ENCODE data around the gene LAMC2.

LAMC2 gene

GRCh38 chr1:183282101-183282855 is 96.2 kb downstream of the LAMC2 start:
- no peak overlapping the region for H2BK15ac ChIP-seq (ENCODE audit: low read length)
- peak overlapping the region; percentile 68 for H2AFZ ChIP-seq (ENCODE audit: low read length)
- H3K4ac ChIP-seq (ENCODE audit: low read length), result no peak overlapping the region
- DNase-seq (ENCODE audit: low spot score), result no peak
- H3K27me3 ChIP-seq (ENCODE audit: control insufficient read depth in 3 of 3, insufficient read depth in 3 of 3, low read depth in 1 of 3, low read length in 3 of 3), result no peaks in the 10 kb centered on the region
- H2BK12ac ChIP-seq (ENCODE audit: low read length), result no peak overlapping the region
- H3K4me2 ChIP-seq (ENCODE audit: insufficient read depth, low read length, poor library complexity, severe bottlenecking), result no peak overlapping the region
- H3K4me3 ChIP-seq (ENCODE audit: low read length in 2 of 2), result no peak overlapping the region
- no peak overlapping the region for H2BK120ac ChIP-seq (ENCODE audit: low read depth, low read length)
- H3K23ac ChIP-seq (ENCODE audit: low read depth, low read length, poor library complexity), result no peak overlapping the region
- H3K18ac ChIP-seq (ENCODE audit: low read length), result peak overlapping the region; percentile 8
- peaks cover 7 to 10% of the 10 kb centered on the region in 2 donors for H3K4me1 ChIP-seq (ENCODE audit: control insufficient read depth in 2 of 2, insufficient read depth in 1 of 2, low read depth in 1 of 2, low read length in 2 of 2)
- no peak overlapping the region for H3K9ac ChIP-seq (ENCODE audit: low read depth, low read length, poor library complexity)
- H3K9me3 ChIP-seq (replicated peaks in 1 of 2; ENCODE audit: control insufficient read depth in 2 of 2, insufficient read depth in 1 of 2, low read depth in 1 of 2, low read length in 2 of 2), result no peaks in the 10 kb centered on the region
- no peak overlapping the region for H4K8ac ChIP-seq (ENCODE audit: low read depth, low read length)
- no peak overlapping the region for H2AK5ac ChIP-seq (ENCODE audit: low read depth, low read length)
- no peaks in the 10 kb centered on the region for H3K79me1 ChIP-seq (ENCODE audit: low read depth, low read length)
- H2BK5ac ChIP-seq (ENCODE audit: low read length), result no peak overlapping the region
- no peak overlapping the region for H3K14ac ChIP-seq (ENCODE audit: low read length)
- H3K36me3 ChIP-seq (replicated peaks in 1 of 2; ENCODE audit: control insufficient read depth in 2 of 2, insufficient read depth in 2 of 2, low read length in 2 of 2), result no peaks in the 10 kb centered on the region
- no peak overlapping the region for H3K27ac ChIP-seq (replicated peaks; ENCODE audit: low read length)
- no peak overlapping the region for H4K91ac ChIP-seq (ENCODE audit: low read depth, low read length, poor library complexity)
- WGBS, 2 donors (ENCODE audit: extremely low coverage in 2 of 2, insufficient read length in 2 of 2, insufficient replicate concordance in 1 of 2), result no CpG with 5 or more reads among the region's 9 CpGs

GRCh38 chr1:183283286-183283685 is 97.2 kb downstream of the LAMC2 start:
- no peak overlapping the region for H3K27ac ChIP-seq (replicated peaks; ENCODE audit: low read length)
- H2BK12ac ChIP-seq (ENCODE audit: low read length), result no peak overlapping the region
- H3K36me3 ChIP-seq (replicated peaks in 1 of 2; ENCODE audit: control insufficient read depth in 2 of 2, insufficient read depth in 2 of 2, low read length in 2 of 2), result no peaks in the 10 kb centered on the region
- peaks cover 7 to 11% of the 10 kb centered on the region in 2 donors for H3K4me1 ChIP-seq (ENCODE audit: control insufficient read depth in 2 of 2, insufficient read depth in 1 of 2, low read depth in 1 of 2, low read length in 2 of 2)
- peak overlapping the region; percentile 60 for H2BK15ac ChIP-seq (ENCODE audit: low read length)
- H4K8ac ChIP-seq (ENCODE audit: low read depth, low read length), result no peak overlapping the region
- H3K23ac ChIP-seq (ENCODE audit: low read depth, low read length, poor library complexity), result no peak overlapping the region
- H2BK120ac ChIP-seq (ENCODE audit: low read depth, low read length), result no peak overlapping the region
- H3K4ac ChIP-seq (ENCODE audit: low read length), result no peak overlapping the region
- H3K27me3 ChIP-seq (ENCODE audit: control insufficient read depth in 3 of 3, insufficient read depth in 3 of 3, low read depth in 1 of 3, low read length in 3 of 3), result no peaks in the 10 kb centered on the region
- no peak overlapping the region for H3K9ac ChIP-seq (ENCODE audit: low read depth, low read length, poor library complexity)
- no peak overlapping the region for H3K4me2 ChIP-seq (ENCODE audit: insufficient read depth, low read length, poor library complexity, severe bottlenecking)
- H2BK5ac ChIP-seq (ENCODE audit: low read length), result peak overlapping the region; percentile 19
- no peaks in the 10 kb centered on the region for H3K79me1 ChIP-seq (ENCODE audit: low read depth, low read length)
- no peak overlapping the region for H4K91ac ChIP-seq (ENCODE audit: low read depth, low read length, poor library complexity)
- H2AK5ac ChIP-seq (ENCODE audit: low read depth, low read length), result peak overlapping the region; percentile 36
- H3K18ac ChIP-seq (ENCODE audit: low read length), result no peak overlapping the region
- H3K14ac ChIP-seq (ENCODE audit: low read length), result no peak overlapping the region
- WGBS, 2 donors (ENCODE audit: extremely low coverage in 2 of 2, insufficient read length in 2 of 2, insufficient replicate concordance in 1 of 2), result no CpG with 5 or more reads among the region's 5 CpGs
- DNase-seq (ENCODE audit: low spot score), result no peak
- no peak overlapping the region for H3K4me3 ChIP-seq (ENCODE audit: low read length in 2 of 2)
- H2AFZ ChIP-seq (ENCODE audit: low read length), result peak overlapping the region; percentile 28
- no peaks in the 10 kb centered on the region for H3K9me3 ChIP-seq (replicated peaks in 1 of 2; ENCODE audit: control insufficient read depth in 2 of 2, insufficient read depth in 1 of 2, low read depth in 1 of 2, low read length in 2 of 2)

GRCh38 chr1:183284086-183284485 is 98.0 kb downstream of the LAMC2 start:
- no CpG with 5 or more reads among the region's 5 CpGs for WGBS, 2 donors (ENCODE audit: extremely low coverage in 2 of 2, insufficient read length in 2 of 2, insufficient replicate concordance in 1 of 2)
- no peak overlapping the region for H3K4me3 ChIP-seq (ENCODE audit: low read length in 2 of 2)

GRCh38 chr1:183285256-183285655 is 99.2 kb downstream of the LAMC2 start:
- no peak for DNase-seq (ENCODE audit: low spot score)
- Histone ChIP-seq H4K91ac (ENCODE audit: low read depth, low read length, poor library complexity) (no peak overlapping the region), H2AK5ac (ENCODE audit: low read depth, low read length) (no peak overlapping the region), H3K4me1 (ENCODE audit: control insufficient read depth in 2 of 2, insufficient read depth in 1 of 2, low read depth in 1 of 2, low read length in 2 of 2) (peaks cover 3 to 4% of the 10 kb centered on the region in 2 donors), H3K9me3 (replicated peaks in 1 of 2; ENCODE audit: control insufficient read depth in 2 of 2, insufficient read depth in 1 of 2, low read depth in 1 of 2, low read length in 2 of 2) (no peaks in the 10 kb centered on the region), H3K36me3 (replicated peaks in 1 of 2; ENCODE audit: control insufficient read depth in 2 of 2, insufficient read depth in 2 of 2, low read length in 2 of 2) (no peaks in the 10 kb centered on the region), H2BK12ac (ENCODE audit: low read length) (no peak overlapping the region), H3K23ac (ENCODE audit: low read depth, low read length, poor library complexity) (no peak overlapping the region), H3K4ac (ENCODE audit: low read length) (no peak overlapping the region), H3K14ac (ENCODE audit: low read length) (no peak overlapping the region), H4K8ac (ENCODE audit: low read depth, low read length) (no peak overlapping the region), H2AFZ (ENCODE audit: low read length) (no peak overlapping the region), H2BK120ac (ENCODE audit: low read depth, low read length) (no peak overlapping the region), H3K18ac (ENCODE audit: low read length) (no peak overlapping the region), H3K79me1 (ENCODE audit: low read depth, low read length) (no peaks in the 10 kb centered on the region), H2BK15ac (ENCODE audit: low read length) (no peak overlapping the region), H3K4me2 (ENCODE audit: insufficient read depth, low read length, poor library complexity, severe bottlenecking) (no peak overlapping the region), H2BK5ac (ENCODE audit: low read length) (no peak overlapping the region), H3K9ac (ENCODE audit: low read depth, low read length, poor library complexity) (no peak overlapping the region), H3K4me3 (ENCODE audit: low read length in 2 of 2) (no peak overlapping the region), H3K27me3 (ENCODE audit: control insufficient read depth in 3 of 3, insufficient read depth in 3 of 3, low read depth in 1 of 3, low read length in 3 of 3) (no peaks in the 10 kb centered on the region), H3K27ac (replicated peaks; ENCODE audit: low read length) (no peak overlapping the region)
- no CpG with 5 or more reads among the region's 1 CpG for WGBS, 2 donors (ENCODE audit: extremely low coverage in 2 of 2, insufficient read length in 2 of 2, insufficient replicate concordance in 1 of 2)

More at GRCh38 chr1:183284086-183284485, 98.0 kb downstream of the LAMC2 start:
- Histone ChIP-seq H3K27ac (replicated peaks; ENCODE audit: low read length) (no peak overlapping the region), H3K4me1 (ENCODE audit: control insufficient read depth in 2 of 2, insufficient read depth in 1 of 2, low read depth in 1 of 2, low read length in 2 of 2) (peaks cover 3 to 7% of the 10 kb centered on the region in 2 donors), H2BK5ac (ENCODE audit: low read length) (no peak overlapping the region), H2BK15ac (ENCODE audit: low read length) (no peak overlapping the region), H2BK120ac (ENCODE audit: low read depth, low read length) (no peak overlapping the region), H2AFZ (ENCODE audit: low read length) (no peak overlapping the region), H3K79me1 (ENCODE audit: low read depth, low read length) (no peaks in the 10 kb centered on the region), H3K4me2 (ENCODE audit: insufficient read depth, low read length, poor library complexity, severe bottlenecking) (no peak overlapping the region), H4K91ac (ENCODE audit: low read depth, low read length, poor library complexity) (no peak overlapping the region), H2BK12ac (ENCODE audit: low read length) (no peak overlapping the region), H3K23ac (ENCODE audit: low read depth, low read length, poor library complexity) (no peak overlapping the region), H3K9ac (ENCODE audit: low read depth, low read length, poor library complexity) (no peak overlapping the region), H3K18ac (ENCODE audit: low read length) (no peak overlapping the region), H3K14ac (ENCODE audit: low read length) (no peak overlapping the region), H3K27me3 (ENCODE audit: control insufficient read depth in 3 of 3, insufficient read depth in 3 of 3, low read depth in 1 of 3, low read length in 3 of 3) (no peaks in the 10 kb centered on the region), H2AK5ac (ENCODE audit: low read depth, low read length) (no peak overlapping the region), H3K4ac (ENCODE audit: low read length) (no peak overlapping the region), H3K9me3 (replicated peaks in 1 of 2; ENCODE audit: control insufficient read depth in 2 of 2, insufficient read depth in 1 of 2, low read depth in 1 of 2, low read length in 2 of 2) (no peaks in the 10 kb centered on the region), H3K36me3 (replicated peaks in 1 of 2; ENCODE audit: control insufficient read depth in 2 of 2, insufficient read depth in 2 of 2, low read length in 2 of 2) (no peaks in the 10 kb centered on the region), H4K8ac (ENCODE audit: low read depth, low read length) (no peak overlapping the region)
- no peak for DNase-seq (ENCODE audit: low spot score)

Measured in neuronal stem cell (in vitro differentiated cells).